Stimulated activated CD4-positive, alpha-beta T cell treated with anti-CD3 and anti-CD28 coated beads, Interleukin-1b, Interleukin-23, amount 100 ng/mL, for 4 hours (primary cell): Measurements from ENCODE around the gene CUL1.

ENCODE experiments used
- DNase-seq, 2 donors: peaks; one replicate each; pipeline ENCODE4 v3.0.0-alpha.2; 2020; ENCODE audit warnings: low read depth in 2 of 2

CUL1 gene

GRCh38 chr7:148804343-148805235 is 105.9 kb downstream of the CUL1 start:
- no peak for DNase-seq

- no peak for DNase-seq
These were observed 107.5 kb downstream of the CUL1 start for GRCh38 chr7:148806187-148806586.

GRCh38 chr7:148807436-148807835 is 108.7 kb downstream of the CUL1 start:
- DNase-seq, result no peak

- DNase-seq, result no peak
These were observed 111.2 kb downstream of the CUL1 start for GRCh38 chr7:148809856-148810255.

- DNase-seq, result no peak
These were observed 113.2 kb downstream of the CUL1 start for GRCh38 chr7:148811892-148812291.

- DNase-seq, result no peak
These were observed 115.2 kb downstream of the CUL1 start for GRCh38 chr7:148813890-148814289.

- no peak for DNase-seq
These were observed 116.3 kb downstream of the CUL1 start for GRCh38 chr7:148814922-148815559.

GRCh38 chr7:148815612-148816011 is 116.9 kb downstream of the CUL1 start:
- no peak for DNase-seq

GRCh38 chr7:148819697-148820360 is 121.1 kb downstream of the CUL1 start:
- DNase-seq, result no peak

GRCh38 chr7:148821422-148821821 is 122.7 kb downstream of the CUL1 start:
- DNase-seq, result no peak

- DNase-seq, result no peak
These were observed 126.2 kb downstream of the CUL1 start for GRCh38 chr7:148824864-148825263.

- DNase-seq, result no peak
These were observed 126.6 kb downstream of the CUL1 start for GRCh38 chr7:148825338-148825737.

GRCh38 chr7:148828965-148829364 is 130.3 kb downstream of the CUL1 start:
- DNase-seq, result no peak

GRCh38 chr7:148830897-148831692 is 132.4 kb downstream of the CUL1 start:
- no peak for DNase-seq

- no peak for DNase-seq
These were observed 133.1 kb downstream of the CUL1 start for GRCh38 chr7:148831782-148832181.

GRCh38 chr7:148834605-148835004 is 135.9 kb downstream of the CUL1 start:
- no peak for DNase-seq

GRCh38 chr7:148835854-148836253 is 137.2 kb downstream of the CUL1 start:
- DNase-seq, result no peak

- no peak for DNase-seq
These were observed 140.2 kb downstream of the CUL1 start for GRCh38 chr7:148838905-148839304.

- DNase-seq, result no peak
These were observed 149.4 kb downstream of the CUL1 start for GRCh38 chr7:148847815-148848734.

GRCh38 chr7:148849393-148850098 is 150.8 kb downstream of the CUL1 start:
- no peak for DNase-seq
